ENCODE measurements around the gene NEGR1. TPM values are rescaled to one million over a fixed set of nuclear protein-coding genes. Genes with fewer than 3 reads are reported as not detected.

NEGR1 gene
- total RNA-seq, 1 experiment from 2014 or later, result 4.1 TPM

- H3K27me3 Mint-ChIP-seq (ENCODE audit: insufficient read depth, unreplicated experiment), result no peaks in the 10 kb centered on the region
- no peak for DNase-seq (ENCODE audit: unreplicated experiment)
- ChIA-PET CTCF (interaction anchor here (0.6 kb wide), 1 partner anchor 40 kb away, joined by 4 read pairs; no protein-coding TSS in a partner anchor), POLR2A (no interaction called here)
- H3K27ac Mint-ChIP-seq (ENCODE audit: low read depth, unreplicated experiment), result no peak overlapping the region
- TF ChIP-seq, protein P1, sequence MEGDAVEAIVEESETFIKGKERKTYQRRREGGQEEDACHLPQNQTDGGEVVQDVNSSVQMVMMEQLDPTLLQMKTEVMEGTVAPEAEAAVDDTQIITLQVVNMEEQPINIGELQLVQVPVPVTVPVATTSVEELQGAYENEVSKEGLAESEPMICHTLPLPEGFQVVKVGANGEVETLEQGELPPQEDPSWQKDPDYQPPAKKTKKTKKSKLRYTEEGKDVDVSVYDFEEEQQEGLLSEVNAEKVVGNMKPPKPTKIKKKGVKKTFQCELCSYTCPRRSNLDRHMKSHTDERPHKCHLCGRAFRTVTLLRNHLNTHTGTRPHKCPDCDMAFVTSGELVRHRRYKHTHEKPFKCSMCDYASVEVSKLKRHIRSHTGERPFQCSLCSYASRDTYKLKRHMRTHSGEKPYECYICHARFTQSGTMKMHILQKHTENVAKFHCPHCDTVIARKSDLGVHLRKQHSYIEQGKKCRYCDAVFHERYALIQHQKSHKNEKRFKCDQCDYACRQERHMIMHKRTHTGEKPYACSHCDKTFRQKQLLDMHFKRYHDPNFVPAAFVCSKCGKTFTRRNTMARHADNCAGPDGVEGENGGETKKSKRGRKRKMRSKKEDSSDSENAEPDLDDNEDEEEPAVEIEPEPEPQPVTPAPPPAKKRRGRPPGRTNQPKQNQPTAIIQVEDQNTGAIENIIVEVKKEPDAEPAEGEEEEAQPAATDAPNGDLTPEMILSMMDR (IDR thresholded peaks at IDR 0.05; ENCODE audit: unreplicated experiment), result no peak
- H3K9me3 Mint-ChIP-seq (ENCODE audit: unreplicated experiment), result no peaks in the 10 kb centered on the region
- H3K4me3 Mint-ChIP-seq (ENCODE audit: unreplicated experiment), result no peak overlapping the region
- no peaks in the 10 kb centered on the region for H3K36me3 Mint-ChIP-seq (ENCODE audit: insufficient read depth, unreplicated experiment)
- no peaks in the 10 kb centered on the region for H3K4me1 Mint-ChIP-seq (ENCODE audit: insufficient read depth, unreplicated experiment)
- intact Hi-C loops (cut with micrococcal nuclease), result no loop called here
- no TSS peak for BruUV-seq (replicated peaks)
Measured at GRCh38 chr1:71964188-71964587, 318.2 kb downstream of the NEGR1 start.

GRCh38 chr1:71956613-71957285 is 325.6 kb downstream of the NEGR1 start:
- no TSS peak for BruUV-seq (replicated peaks)
- Mint-ChIP-seq H3K27me3 (ENCODE audit: insufficient read depth, unreplicated experiment) (no peaks in the 10 kb centered on the region), H3K4me3 (ENCODE audit: unreplicated experiment) (no peak overlapping the region), H3K9me3 (ENCODE audit: unreplicated experiment) (no peaks in the 10 kb centered on the region), H3K27ac (ENCODE audit: low read depth, unreplicated experiment) (no peak overlapping the region), H3K4me1 (ENCODE audit: insufficient read depth, unreplicated experiment) (no peaks in the 10 kb centered on the region), H3K36me3 (ENCODE audit: insufficient read depth, unreplicated experiment) (no peaks in the 10 kb centered on the region)
- TF ChIP-seq, protein P1 (IDR thresholded peaks at IDR 0.05; ENCODE audit: unreplicated experiment), result no peak
- ChIA-PET POLR2A (no interaction called here), CTCF (no interaction called here)
- intact Hi-C loops (cut with micrococcal nuclease), result no loop called here
- DNase-seq (ENCODE audit: unreplicated experiment), result no peak

DNA sequence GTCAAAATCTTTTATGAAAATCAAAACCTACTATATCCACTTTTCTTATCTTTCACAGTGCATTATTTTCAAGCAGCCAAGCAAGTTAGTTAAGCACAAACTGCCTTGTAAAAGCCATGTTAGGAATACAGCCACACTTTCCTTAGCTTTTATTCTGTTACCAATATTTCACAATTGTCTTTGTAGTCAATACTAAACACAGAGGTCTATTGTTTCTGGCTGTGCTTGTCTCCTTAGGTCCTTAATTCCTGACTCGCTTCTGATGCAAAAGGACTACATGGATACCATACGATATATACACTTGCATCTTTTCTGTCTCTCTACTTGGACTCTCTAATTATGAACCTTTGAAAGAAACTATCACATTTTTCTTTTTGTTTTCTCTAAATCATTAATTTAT is 331.8 kb downstream of the NEGR1 start:
- Mint-ChIP-seq H3K4me3 (ENCODE audit: unreplicated experiment) (no peak overlapping the region), H3K27ac (ENCODE audit: low read depth, unreplicated experiment) (no peak overlapping the region), H3K4me1 (ENCODE audit: insufficient read depth, unreplicated experiment) (no peaks in the 10 kb centered on the region), H3K27me3 (ENCODE audit: insufficient read depth, unreplicated experiment) (no peaks in the 10 kb centered on the region), H3K36me3 (ENCODE audit: insufficient read depth, unreplicated experiment) (no peaks in the 10 kb centered on the region), H3K9me3 (ENCODE audit: unreplicated experiment) (no peaks in the 10 kb centered on the region)
- no peak for DNase-seq (ENCODE audit: unreplicated experiment)
- ChIA-PET POLR2A (no interaction called here), CTCF (no interaction called here)
- intact Hi-C loops (cut with micrococcal nuclease), result no loop called here
- BruUV-seq (replicated peaks), result no TSS peak
- TF ChIP-seq, protein P1 (IDR thresholded peaks at IDR 0.05; ENCODE audit: unreplicated experiment), result no peak

DNA sequence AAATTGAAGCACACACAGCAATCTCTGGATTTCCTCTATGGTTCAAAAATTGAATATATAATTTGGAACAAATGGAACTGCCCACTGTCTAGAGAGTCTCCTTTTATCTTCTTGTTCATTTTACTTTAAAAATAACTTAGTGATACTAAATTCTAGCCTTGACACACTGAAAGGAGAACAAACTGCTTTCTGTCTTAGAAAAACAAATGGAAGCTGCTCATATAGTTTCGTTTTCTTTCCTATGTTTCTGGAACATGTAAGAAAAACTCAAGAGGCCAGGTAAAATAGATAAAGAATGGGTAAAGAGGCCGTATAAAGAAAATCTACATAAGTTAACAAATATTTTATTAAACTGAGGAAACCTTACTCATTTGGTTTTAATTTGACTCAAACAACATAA is 332.7 kb downstream of the NEGR1 start:
- intact Hi-C loops (cut with micrococcal nuclease), result no loop called here
- Mint-ChIP-seq H3K4me1 (ENCODE audit: insufficient read depth, unreplicated experiment) (no peaks in the 10 kb centered on the region), H3K36me3 (ENCODE audit: insufficient read depth, unreplicated experiment) (no peaks in the 10 kb centered on the region), H3K27me3 (ENCODE audit: insufficient read depth, unreplicated experiment) (no peaks in the 10 kb centered on the region), H3K9me3 (ENCODE audit: unreplicated experiment) (no peaks in the 10 kb centered on the region), H3K4me3 (ENCODE audit: unreplicated experiment) (no peak overlapping the region), H3K27ac (ENCODE audit: low read depth, unreplicated experiment) (no peak overlapping the region)
- ChIA-PET POLR2A (no interaction called here), CTCF (no interaction called here)
- DNase-seq (ENCODE audit: unreplicated experiment), result no peak
- no TSS peak for BruUV-seq (replicated peaks)
- TF ChIP-seq, protein P1 (IDR thresholded peaks at IDR 0.05; ENCODE audit: unreplicated experiment), result no peak
